Measurements from ENCODE around the gene SNX25.
A peak's percentile ranks its signal among the peaks of the same experiment; 100 is the strongest.

SNX25 gene

DNA sequence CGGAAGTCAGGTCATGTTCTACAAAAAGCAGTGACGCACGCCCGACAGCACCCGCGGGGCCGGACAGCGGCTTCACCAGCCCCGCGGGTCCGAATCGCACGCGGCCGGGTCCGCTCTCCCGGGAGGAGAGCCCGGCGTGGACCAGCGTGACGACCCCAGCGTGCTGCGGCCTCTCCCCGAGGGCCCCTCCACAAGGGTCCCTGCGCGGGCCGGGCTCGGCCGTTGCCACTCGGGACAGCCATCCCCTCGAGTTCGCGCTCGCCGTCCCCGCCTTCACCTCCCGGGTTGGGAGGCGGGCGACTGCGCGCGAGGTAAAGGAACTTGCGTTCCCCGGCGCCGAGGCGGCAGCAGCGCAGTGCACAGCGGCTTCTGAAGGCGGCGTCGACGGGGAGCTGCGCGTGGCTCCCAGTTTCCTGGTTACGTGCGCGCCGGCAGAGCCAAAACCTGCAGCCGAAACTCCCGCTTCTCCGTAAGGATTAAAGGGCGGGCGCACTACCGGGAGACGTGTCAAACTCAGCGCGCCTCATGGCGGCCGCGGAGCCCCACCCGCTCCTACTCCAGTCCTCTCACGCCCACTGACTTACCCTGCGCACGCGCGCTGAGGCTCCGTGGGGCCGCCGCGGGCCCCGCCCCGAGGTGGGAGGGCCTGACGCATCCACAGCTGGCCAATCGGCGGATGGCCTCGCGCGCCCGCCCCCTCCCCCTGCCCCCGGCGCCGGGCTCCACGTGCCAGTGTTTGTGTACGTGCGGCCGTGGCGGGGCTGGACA, 186.7 kb downstream of the SNX25 start:
- TF ChIP-seq, protein P1, sequence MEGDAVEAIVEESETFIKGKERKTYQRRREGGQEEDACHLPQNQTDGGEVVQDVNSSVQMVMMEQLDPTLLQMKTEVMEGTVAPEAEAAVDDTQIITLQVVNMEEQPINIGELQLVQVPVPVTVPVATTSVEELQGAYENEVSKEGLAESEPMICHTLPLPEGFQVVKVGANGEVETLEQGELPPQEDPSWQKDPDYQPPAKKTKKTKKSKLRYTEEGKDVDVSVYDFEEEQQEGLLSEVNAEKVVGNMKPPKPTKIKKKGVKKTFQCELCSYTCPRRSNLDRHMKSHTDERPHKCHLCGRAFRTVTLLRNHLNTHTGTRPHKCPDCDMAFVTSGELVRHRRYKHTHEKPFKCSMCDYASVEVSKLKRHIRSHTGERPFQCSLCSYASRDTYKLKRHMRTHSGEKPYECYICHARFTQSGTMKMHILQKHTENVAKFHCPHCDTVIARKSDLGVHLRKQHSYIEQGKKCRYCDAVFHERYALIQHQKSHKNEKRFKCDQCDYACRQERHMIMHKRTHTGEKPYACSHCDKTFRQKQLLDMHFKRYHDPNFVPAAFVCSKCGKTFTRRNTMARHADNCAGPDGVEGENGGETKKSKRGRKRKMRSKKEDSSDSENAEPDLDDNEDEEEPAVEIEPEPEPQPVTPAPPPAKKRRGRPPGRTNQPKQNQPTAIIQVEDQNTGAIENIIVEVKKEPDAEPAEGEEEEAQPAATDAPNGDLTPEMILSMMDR (IDR thresholded peaks at IDR 0.05; ENCODE audit: insufficient read depth, missing control alignments): no peak
- DNase-seq (ENCODE audit: insufficient read length, low spot score) (peak; percentile 77), FAIRE-seq (no peak)

DNA sequence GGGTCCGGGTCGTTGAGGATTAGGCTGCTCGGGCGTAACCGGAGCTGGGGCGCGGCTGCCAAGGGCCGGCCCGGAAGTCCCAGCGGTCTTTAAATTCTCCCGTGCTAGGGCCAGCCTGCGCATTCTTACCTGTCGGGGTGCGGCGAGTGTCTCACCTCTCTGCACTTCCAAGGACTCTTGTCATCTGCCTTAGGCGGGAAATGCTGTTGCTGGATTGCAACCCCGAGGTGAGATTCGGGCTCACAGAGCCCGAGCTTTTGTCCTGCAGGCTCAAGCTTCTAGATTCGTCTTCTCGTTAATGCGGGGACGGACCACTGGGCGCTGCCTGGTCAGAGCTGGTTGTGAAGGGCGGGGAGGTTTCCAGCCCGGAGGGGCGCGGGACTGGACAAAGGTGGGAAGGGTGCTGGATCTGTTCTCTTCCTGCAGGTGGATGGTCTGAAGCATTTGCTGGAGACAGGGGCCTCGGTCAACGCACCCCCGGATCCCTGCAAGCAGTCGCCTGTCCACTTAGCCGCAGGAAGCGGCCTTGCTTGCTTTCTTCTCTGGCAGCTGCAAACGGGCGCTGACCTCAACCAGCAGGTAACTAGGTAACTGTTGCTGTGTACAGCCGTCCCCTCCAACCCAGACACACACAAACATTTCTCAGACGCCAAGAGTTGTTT, 187.5 kb downstream of the SNX25 start, which contains the start of gene ANKRD37:
ANKRD37 (plus strand) TSS at position 118 of the 662 bp plus-strand sequence; CDS start at position 201, 83 bp downstream.
- DNase-seq (ENCODE audit: insufficient read length, low spot score) (no peak), FAIRE-seq (no peak)
- TF ChIP-seq, protein P1 (IDR thresholded peaks at IDR 0.05; ENCODE audit: insufficient read depth, missing control alignments): no peak

DNA sequence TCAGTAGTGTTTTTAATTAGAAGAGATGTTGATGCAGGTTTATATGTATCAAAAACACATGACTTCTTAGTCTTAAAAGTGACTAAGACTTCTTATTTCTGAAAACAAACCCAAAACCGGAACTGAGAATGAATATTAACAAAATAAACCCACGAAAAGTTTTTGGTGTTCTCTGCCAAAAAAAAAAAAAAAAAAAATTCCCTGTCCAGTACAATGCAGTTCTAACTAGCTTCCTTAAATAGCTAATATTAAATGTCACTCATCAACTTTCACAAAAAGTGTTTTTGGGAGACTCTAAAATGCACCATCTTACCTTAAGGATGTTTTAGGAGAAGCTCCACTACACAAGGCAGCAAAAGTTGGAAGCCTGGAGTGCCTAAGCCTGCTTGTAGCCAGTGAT, 189.2 kb downstream of the SNX25 start:
- peak; percentile 29 for FAIRE-seq
- no peak for DNase-seq (ENCODE audit: insufficient read length, low spot score)
- TF ChIP-seq, protein P1 (IDR thresholded peaks at IDR 0.05; ENCODE audit: insufficient read depth, missing control alignments): no peak

DNA sequence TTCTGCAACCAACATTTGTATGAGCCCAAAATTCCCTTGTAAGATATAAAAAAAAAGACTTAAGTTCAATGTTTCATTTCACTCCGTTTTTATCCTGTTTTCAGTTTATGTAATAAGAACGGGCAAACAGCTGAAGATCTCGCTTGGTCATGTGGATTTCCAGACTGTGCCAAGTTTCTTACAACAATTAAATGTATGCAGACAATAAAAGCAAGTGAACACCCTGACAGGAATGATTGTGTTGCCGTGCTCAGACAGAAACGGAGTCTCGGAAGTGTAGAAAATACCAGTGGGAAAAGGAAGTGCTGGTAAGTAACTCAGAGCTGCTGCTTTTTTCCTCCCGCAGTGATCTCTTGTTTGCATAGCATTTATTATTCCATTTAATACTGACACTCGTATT, 190.1 kb downstream of the SNX25 start:
- TF ChIP-seq, protein P1 (IDR thresholded peaks at IDR 0.05; ENCODE audit: insufficient read depth, missing control alignments): no peak
- FAIRE-seq: no peak
- DNase-seq (ENCODE audit: insufficient read length, low spot score): no peak

DNA sequence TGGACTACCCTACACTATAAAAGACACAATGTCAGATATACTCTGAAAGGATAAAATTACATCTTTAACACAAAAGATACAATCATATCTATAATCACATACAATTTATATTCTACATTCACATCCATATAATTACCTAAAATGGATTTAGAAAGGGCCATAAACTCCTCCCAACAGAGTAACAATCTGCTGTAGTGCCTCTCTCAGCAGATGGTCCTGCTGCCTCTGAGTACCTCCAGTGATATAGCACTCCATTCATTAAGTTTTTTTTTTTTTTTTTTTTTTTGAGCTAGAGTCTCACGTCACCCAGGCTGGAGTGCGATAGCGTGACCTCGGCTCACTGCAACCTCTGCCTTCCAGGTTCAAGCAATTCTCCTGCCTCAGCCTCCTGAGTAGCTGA, 194.6 kb downstream of the SNX25 start:
- DNase-seq (ENCODE audit: insufficient read length, low spot score) (no peak), FAIRE-seq (no peak)
- TF ChIP-seq, protein P1 (IDR thresholded peaks at IDR 0.05; ENCODE audit: insufficient read depth, missing control alignments): no peak

DNA sequence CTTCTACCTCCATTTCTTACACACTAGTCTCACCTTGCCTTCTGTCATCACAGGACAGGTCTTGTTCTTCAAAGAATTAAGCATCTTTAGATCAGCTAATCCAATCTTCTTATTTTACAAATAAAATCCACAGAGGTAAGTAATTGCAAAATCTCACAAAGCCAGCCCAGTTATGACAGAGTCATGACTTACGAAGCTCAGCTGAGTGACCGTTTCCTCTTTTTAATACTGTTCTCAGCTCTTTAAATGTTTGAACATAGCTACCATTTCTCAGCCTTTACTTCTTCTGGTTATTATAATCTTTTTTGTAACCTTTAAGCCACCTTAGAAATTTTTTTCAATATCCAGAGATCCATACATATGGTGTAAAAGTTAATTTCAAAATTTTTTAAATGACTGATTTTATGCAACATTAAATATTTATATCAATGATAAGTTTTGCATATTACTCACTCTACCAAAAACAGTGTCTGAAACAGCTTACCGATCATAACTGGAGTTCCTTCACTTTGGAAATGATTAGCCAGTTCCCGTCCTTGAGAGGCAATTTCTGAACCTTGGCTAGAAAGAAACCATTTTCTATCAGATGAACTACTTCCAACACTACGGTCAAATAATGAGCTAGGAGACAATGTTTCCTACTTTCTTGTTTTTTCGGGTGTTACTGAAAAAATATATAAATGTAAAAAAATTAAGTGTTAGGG, 196.1 kb downstream of the SNX25 start:
- FAIRE-seq: peak; percentile 46
- DNase-seq (ENCODE audit: insufficient read length, low spot score): no peak
- TF ChIP-seq, protein P1 (IDR thresholded peaks at IDR 0.05; ENCODE audit: insufficient read depth, missing control alignments): no peak
